ENCODE data around the gene SPRY2. TPM values are rescaled to one million over a fixed set of nuclear protein-coding genes. Genes with fewer than 3 reads are reported as not detected.

The SPRY2 gene
- total and polyA plus RNA-seq, 2 of the 13 experiments (the other 11 are each of a cell fraction or from before 2014, with no cell fraction given) = 7.4 to 25.1 TPM

- TF ChIP-seq ZNF704 (CRISPR knock-in tag; IDR thresholded peaks at IDR 0.05; ENCODE audit: borderline replicate concordance) (no peak), PBX3 (CRISPR knock-in tag; IDR thresholded peaks at IDR 0.05; ENCODE audit: borderline replicate concordance) (no peak), HBP1 (CRISPR knock-in tag; IDR thresholded peaks at IDR 0.05; ENCODE audit: low read depth) (no peak), MTF1 (CRISPR knock-in tag; IDR thresholded peaks at IDR 0.05) (no peak), ZNF280D (CRISPR knock-in tag; IDR thresholded peaks at IDR 0.05) (no peak), ZNF670 (CRISPR knock-in tag; IDR thresholded peaks at IDR 0.05; ENCODE audit: borderline replicate concordance) (no peak), NFIC (IDR thresholded peaks at IDR 0.05; ENCODE audit: low read length) (no peak), MAZ (IDR thresholded peaks at IDR 0.05; ENCODE audit: borderline replicate concordance, low read depth, low read length) (no peak), MAZ (CRISPR knock-in tag; IDR thresholded peaks at IDR 0.05; ENCODE audit: low read depth) (no peak), GATAD1 (CRISPR knock-in tag; IDR thresholded peaks at IDR 0.05) (no peak), SPEN (CRISPR knock-in tag; IDR thresholded peaks at IDR 0.05; ENCODE audit: low read depth) (no peak), SALL1 (CRISPR knock-in tag; IDR thresholded peaks at IDR 0.05) (no peak), ARID4A (CRISPR knock-in tag; IDR thresholded peaks at IDR 0.05; ENCODE audit: borderline replicate concordance) (peak; percentile 45; the same call in 1 of the 2 replicates), ATF7 (IDR thresholded peaks at IDR 0.05) (no peak), ATF7 (CRISPR knock-in tag; IDR thresholded peaks at IDR 0.05) (no peak), ZNF616 (CRISPR knock-in tag; IDR thresholded peaks at IDR 0.05; ENCODE audit: low read depth) (no peak), SALL2 (CRISPR knock-in tag; IDR thresholded peaks at IDR 0.05) (0 out of 2 replicates have a peak, but pooled peaks have one; percentile 42)
Observed at GRCh38 chr13:80339912-80340650, 845 bp downstream of the SPRY2 start (continued).

Data from HepG2 (cell line).